Activated naive CD8-positive, alpha-beta T cell treated with anti-CD3 and anti-CD28 coated beads, Interleukin-2, amount 50 U/mL, for 16 hours (primary cell): ENCODE data around the gene PI4KB.
A peak's percentile ranks its signal among the peaks of the same experiment; 100 is the strongest.
"Not testable (repeated sequence)": the region's sequence is repeated elsewhere in the genome, so short reads cannot be mapped to it uniquely, and the experiment has no call there.

ENCODE experiments used
- DNase-seq: peaks from one replicate; pipeline ENCODE4 v3.0.0-alpha.2; 2020; ENCODE audit warnings: low read depth, low spot score

The PI4KB gene

GRCh38 chr1:151327223-151327902, at the start of gene PI4KB:
Gene PI4KB (minus strand): TSS chr1:151327416. CDS start chr1:151316481, 10,935 bp downstream.
- DNase-seq: peak; percentile 79

DNA sequence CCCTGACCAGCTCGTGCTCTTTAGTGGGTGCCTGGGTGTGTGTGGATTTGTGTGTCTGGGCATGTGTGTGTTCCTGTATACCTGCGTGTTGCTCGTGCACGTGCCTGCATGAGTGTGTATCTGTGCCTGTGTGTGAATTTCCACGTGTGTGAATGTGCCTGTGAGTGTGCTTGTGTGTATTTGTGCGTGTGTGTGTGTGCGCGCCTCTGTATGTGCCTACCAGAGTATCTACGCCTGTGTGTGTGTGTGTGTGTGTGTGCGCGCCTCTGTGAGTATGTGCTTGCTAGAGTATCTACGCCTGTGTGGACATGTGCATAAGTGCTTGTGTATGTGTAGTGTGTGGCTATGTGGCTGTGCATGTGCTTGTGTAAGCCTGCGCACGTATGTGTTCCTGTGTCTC, 46.0 kb upstream of the PI4KB start:
- DNase-seq: no peak

DNA sequence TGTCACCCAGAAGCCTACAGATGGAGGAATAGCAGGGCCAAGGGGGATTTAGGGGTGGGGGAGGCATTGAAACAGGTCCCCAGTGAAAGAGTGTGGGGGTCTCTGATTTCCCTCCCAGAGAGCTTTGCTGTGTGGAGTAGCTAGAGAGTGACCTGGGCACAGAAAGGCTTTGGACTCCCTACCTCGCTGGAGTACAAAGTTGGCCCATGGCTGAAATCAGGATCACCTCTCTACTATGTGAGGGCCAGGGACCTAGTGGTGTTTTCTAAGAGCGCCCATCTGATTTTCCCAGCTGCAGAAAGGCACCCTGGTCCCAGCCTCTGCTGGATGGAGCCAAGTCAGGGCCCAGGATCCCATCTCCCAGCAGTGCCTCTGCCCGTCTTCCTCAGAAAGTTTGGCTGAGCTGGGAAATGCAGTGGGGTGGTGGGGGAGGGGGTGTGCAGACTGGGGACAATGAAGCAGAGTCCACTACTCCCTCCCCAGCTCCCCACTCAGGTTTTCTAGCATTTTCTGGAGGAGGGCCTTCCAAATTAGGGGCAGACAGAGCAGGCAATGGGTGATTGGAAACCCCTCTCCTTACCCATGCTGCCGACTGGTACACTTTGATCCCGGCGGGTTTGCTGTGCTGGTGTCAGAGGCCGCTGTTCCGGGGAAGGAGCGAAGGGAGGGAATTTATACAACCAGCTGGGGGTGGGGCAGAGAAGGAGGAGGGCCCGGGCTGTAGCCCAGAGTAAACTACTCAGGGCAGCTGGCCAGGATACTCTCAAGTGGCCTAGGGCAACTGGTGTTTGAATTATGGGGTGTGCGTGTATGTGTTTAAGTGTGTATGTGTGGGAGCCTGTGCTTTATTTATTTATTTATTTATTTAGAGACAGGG, 45.1 kb upstream of the PI4KB start, which contains the start of gene SELENBP1:
Gene SELENBP1 (minus strand): TSS at position 648 of the 877 bp plus-strand sequence. CDS start 64 bp downstream, at position 584.
- DNase-seq: no peak

- DNase-seq: no peak
Measured at GRCh38 chr1:151371370-151372057, 44.3 kb upstream of the PI4KB start.

DNA sequence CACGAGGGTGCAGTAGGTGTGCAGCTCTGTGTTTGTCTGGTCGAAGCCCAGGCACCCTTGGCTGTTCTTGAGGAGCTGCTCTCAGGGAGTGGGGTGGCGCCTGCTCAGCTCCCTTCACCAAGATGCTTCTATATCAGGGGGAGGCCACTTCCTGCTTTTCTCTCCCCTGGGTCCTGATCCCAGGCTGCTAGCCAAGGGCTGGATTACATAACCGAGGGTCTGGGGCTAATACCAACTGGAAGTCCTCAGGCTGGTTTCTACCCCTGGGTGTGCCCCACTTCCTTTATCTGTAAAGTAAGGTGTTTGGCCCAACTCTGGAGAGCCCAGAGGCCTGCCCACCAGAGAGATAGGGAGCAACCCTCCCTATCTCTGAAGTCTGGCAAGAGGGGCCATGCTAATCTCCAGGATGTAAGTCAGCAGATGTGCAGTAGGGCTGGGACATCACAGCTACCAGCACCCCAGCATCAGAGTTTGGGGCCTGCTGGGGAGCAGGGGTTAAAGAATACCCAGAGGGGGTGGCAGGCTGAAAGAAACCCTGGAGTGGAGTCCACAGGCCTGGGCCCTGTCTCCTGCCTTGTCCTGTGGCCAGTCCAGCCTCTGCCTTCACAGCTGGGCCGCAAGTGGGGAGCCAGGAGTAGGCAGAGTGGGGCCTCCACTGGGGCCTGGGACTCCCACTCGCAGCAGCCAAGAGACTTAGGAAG, 43.1 kb upstream of the PI4KB start:
- no peak for DNase-seq

- no peak for DNase-seq
Measured at GRCh38 chr1:151369621-151370048, 42.4 kb upstream of the PI4KB start.

GRCh38 chr1:151369302-151369610, 42.0 kb upstream of the PI4KB start:
- no peak for DNase-seq

DNA sequence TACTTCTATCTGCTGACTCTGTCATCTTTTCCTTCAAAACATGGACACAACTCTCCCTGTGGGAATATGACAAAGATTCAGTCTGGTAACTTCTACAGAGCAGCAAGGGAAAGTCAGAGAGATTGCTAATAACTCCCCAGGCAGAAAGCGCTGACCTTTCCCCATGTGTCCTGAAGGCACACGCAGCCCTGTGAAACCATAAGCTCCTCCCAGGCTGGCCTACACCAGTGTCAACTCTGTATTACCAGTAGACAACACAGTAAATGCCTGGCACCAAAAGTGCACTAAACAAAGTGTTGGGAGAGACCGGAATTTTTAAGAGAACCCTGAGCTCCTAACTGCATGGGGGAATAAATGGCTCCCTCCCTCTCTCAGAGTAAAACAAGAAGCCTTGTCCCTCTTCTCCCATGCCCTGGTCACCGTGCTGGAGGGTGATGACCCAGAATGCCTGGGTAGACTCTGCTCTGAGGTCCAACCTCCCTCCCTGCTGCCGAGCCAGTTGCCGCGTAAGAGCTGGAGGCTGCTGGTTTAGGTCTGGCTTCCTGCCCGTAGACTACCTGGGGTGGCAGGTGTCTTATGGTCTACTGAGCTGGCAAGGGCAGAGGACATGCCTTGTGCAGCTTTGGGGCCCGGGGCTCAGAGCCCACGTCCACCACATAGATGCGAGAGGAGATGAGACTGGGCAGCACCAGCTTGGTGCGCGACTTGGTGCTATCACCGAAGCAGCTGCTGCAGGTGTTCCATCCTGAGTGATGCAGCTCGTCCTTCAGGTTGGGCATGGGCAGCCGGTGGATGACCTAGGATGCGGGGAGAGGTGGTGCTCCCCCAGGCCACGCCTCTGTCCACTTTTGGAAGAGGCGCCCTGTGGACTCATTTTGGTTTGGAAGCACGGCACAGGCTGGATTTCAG, 41.4 kb upstream of the PI4KB start:
- no peak for DNase-seq

DNA sequence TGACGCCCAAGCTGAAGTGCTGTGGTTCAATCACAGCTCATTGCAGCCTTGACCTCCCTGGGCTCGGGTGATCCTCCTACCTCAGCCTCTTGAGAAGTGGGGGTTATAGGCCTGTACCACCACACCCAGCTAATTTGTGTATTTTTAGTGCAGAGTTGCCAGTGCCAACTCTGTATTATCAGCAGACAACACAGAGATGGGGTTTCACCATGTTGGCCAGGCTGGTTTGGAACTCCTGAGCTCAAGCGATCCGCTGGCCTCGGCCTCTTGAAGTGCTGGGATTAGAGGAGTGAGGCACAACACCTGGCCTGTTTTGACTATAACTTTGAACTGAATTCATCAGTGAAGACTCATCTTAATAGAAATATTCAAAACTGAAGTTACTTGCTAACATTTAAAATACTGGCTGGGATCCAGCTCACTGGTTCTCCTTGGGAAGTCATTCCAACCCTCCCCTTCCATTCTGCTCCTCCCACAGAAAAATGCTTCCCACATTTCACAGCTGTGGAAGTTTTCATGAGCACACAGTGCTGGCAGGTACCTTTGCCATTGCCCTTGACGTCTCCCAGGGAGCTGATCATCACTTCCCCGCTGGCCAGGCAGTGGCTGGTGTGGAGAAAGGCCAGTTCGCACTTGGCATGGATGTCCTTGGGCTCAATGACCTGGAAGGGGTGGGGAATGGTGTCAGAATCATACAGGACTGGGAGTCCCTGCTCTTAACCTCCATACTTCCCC, 40.6 kb upstream of the PI4KB start:
- DNase-seq: no peak

DNA sequence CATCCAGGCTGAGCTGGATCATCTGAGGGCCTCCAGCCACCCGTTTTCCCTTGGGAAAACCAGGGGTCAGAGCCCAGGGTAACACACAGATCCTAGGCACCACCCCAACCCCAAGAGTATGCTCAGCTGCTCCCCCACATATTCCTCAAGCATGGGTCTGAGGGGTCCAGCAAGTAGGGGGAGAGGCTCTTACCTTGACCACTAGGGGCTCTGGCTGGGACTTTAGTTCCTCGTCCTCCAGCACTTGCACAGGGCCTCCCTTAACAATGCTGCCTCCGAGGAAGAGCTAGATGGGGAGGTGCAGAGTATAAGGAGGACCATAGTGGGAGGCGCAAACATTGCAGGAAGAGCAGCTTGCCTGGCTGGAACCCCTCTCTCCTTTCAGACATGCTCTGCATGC, 37.8 kb upstream of the PI4KB start:
- no peak for DNase-seq

DNA sequence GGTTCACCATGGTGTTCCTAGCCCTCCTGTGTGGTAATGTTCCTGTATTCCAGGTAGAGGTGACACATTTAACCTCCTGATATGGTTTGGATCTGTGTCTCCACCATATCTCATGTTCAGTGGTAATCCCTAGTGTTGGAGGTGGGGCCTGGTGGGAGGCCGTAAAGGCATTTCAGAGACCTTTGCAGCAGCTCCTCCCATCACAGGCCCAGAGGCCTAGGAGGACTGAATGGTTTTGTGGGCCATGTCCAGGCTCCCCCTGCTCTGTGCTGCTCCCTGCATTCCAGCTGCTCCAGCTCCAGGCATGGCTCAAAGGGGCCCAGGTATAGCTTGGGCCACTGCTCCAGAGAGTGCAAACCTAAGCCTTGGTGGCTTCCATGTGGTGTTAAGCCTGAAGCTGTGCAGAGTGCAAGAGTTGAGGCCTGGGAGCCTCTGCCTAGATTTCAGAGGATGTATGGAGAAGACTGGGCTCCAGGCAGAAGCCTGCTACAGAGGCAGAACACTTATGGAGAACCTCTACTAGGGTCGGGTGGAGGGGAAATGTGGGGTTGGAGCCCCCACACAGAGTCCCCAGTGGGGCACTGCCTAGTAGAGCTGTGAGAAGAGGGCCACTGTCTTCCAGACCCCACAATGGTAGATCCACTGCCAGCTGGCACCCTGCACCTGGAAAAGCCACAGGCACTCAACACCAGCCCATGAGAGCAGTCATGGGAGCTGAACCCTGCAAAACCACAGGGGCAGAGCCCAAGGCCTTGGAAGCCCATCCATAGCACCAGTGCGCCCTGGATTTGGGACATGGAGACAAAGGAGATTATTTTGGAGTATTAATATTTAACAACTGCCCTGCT, 35.3 kb upstream of the PI4KB start:
- no peak for DNase-seq

DNA sequence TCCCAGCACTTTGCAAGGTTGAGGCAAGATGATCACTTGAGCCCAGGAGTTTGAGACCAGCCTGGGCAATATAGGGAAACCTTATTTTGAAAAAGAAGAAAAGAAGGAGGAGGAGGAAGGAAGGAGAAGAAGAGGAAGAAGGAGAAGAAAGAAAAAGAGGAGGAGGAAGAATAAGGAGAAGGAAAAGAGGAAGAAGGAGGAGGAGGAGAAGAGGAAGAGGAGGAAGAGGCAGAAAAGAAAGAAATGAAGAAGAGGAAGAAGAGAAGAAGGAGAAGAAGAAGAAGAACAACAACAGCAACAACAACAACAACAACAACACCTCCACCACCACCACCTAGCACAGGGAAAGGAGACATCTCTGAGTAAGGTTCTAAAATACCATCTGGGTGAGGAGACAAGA, 34.7 kb upstream of the PI4KB start:
- no peak for DNase-seq

DNA sequence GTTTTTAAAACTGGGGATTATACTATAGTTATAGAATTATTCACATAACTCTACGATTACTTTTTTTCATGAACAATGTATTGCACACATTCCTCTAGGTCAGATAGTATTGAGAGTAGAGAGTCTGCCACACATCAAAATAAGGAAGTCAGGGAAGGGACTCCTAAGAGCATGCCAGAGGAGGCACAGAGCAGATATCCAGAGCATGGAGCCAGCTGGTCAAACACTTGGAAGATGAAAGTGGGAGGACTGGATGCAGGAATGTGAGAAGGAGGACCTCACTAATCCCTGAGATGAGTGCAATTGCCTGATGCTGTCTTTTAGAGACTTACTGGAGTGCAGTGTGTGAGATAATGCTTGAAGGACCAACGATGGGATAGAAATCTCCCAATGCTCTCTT, 29.5 kb upstream of the PI4KB start:
- no peak for DNase-seq

DNA sequence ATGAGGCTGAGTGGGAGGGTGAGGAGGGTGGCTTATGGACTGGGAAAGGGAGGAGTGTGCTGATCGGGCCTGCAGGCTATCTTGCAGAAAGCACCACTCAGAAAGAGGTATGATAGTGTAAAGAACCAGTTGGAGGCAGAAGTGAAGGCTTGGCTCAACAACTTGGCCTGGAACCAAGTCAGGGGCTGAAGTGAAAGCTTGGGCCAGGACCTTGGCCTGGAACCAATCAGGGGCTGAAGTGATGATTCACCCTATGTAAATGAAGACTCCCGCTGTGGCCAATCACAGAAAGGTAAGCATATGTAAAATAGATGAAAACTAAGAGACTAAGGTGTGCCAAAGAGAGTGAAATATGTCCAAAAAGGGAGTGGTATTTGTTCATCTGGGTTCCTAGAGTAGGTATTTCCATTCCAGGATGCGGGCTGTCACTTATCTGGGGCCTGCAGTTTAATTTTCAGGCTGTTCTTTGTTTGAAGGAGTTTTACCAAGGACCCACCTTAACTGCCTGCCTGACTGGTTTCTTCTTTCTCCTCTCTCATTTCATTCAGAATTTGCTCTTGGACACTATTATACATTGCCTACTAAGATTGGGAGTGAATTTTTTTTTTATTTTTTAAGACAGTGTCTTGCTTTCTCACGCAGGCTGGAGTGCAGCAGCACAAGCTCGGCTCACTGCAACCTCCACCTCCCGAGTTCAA, 25.0 kb upstream of the PI4KB start:
- DNase-seq: no peak

- DNase-seq: not testable (repeated sequence)
Measured at GRCh38 chr1:151350323-151350722, 23.1 kb upstream of the PI4KB start.

DNA sequence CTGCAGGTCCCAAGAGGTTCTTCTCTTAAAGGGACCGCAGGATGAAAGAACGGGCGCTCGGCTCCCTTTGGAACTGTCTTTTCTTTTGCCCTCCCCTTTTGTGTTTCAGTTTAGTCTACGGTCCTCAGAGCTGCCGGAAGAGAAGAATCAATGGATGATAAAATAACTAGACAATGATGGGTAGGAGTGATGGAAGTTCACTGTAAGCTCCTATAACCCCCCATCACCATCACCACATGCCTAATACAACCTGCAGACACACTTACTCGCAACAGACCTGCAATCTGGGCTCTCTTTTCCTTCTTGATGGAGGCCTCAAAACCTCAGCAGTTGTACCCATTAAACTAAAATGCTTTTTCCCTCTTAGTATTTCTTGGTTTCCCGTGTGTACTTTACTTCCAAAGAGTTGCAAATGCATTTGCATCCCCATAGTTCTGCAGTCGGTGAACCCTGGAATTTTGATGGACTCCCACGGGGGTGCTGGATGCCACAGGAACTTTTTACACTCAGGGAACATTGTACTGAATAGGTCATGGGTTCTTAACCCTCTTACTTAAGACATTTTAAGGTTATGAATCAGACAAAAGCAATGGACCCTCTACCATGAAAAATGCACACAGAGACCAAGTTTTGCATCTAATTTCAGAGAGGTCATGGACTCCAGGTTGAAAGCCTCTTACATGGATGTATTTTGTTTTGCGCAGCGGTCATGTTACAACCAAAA, 20.5 kb upstream of the PI4KB start:
- no peak for DNase-seq

DNA sequence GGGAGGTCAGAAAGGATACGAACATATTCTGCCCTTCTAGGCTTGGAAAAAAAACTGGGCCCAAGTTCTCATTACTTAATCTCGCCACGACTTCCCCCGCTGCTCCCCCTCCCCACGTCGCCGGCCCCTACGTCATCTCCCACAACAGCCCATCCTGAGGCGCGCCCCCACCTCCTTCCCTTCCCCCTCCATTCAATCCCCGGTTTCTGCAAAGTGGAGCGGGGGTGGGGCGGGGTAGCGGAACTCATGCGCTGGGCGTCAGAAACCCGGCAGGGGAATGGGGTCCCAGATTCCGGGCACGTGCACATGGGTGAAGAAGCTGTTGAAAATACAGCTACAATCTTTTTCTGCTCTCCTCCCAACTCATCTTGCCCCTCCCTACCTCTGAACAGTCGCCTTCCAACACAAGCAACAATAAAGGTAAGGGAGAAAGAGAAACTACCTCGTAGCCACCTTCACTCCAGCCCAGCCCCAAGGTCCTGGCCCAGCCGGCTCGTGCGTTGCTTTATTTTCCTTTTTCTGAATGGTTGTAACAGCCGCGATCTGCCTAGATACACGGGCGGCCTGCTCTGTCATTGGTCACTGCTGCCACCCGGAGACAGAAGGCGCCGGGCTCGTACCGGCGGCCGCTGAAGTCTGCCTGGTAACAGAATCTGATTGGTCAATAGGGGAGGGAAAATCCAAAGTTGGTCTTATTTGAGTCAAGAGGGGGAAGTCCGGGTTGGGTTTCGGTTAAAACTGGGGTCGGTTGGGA, 19.7 kb upstream of the PI4KB start, which contains the start of gene RFX5:
Gene RFX5 (minus strand): TSS at position 484 of the 754 bp plus-strand sequence. CDS start 932 bp downstream, outside the sequence.
- DNase-seq: peak; percentile 85
